ENCODE data around the gene ANKH.

ANKH gene

GRCh38 chr5:14739981-14740380 is 131.6 kb downstream of the ANKH start:
- no peak for DNase-seq (ENCODE audit: extremely low read depth, low read depth)
- H3K4me3 ChIP-seq (replicated peaks; ENCODE audit: low read depth, low read length), result no peak overlapping the region
- no peak for TF ChIP-seq CTCF (IDR thresholded peaks at IDR 0.05; ENCODE audit: low read depth, low read length, missing control alignments)

DNA sequence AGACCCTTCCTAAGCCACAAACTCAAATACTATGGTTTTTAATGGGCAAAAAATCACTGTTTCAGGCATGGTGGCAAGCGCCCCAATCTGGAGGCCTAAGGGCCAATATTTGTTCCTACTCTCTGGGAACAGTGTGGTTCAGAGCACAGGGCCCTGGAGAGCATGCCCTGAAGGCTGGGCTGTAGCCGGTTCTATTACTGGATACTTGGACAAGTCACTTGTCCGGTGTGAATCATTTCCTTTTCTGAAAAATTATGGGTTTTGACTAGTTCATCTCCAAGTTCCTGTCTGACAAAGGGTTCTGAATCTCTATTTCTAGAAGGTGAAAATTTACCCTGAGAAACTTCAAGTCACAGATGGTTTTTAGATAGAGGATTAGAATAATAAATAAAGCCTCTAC is 132.0 kb downstream of the ANKH start:
- H3K4me3 ChIP-seq (replicated peaks; ENCODE audit: low read depth, low read length), result no peak overlapping the region
- TF ChIP-seq CTCF (IDR thresholded peaks at IDR 0.05; ENCODE audit: low read depth, low read length, missing control alignments), result no peak
- no peak for DNase-seq (ENCODE audit: extremely low read depth, low read depth)

GRCh38 chr5:14738050-14738449 is 133.5 kb downstream of the ANKH start:
- H3K4me3 ChIP-seq (replicated peaks; ENCODE audit: low read depth, low read length), result no peak overlapping the region
- DNase-seq (ENCODE audit: extremely low read depth, low read depth), result no peak
- no peak for TF ChIP-seq CTCF (IDR thresholded peaks at IDR 0.05; ENCODE audit: low read depth, low read length, missing control alignments)

DNA sequence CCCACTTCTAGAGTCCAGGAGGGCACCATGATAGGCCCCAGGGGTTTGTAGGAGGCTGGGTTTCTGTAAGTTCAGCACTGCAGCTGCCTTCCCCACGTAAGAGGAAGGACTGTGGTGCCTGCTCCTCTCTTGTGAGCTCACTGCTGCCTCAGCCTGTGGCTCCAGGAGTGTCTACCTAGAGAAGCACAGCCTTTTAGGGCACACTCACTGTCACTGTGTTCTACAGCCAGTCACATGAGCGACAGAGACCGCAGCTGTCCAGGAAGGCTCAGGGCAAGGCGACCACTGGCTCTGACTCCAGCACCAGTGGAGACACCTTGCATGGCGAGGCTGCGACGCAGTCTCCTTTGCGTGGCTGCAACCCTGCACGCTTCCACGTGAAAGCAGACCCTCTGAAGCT is 134.3 kb downstream of the ANKH start:
- TF ChIP-seq CTCF (IDR thresholded peaks at IDR 0.05; ENCODE audit: low read depth, low read length, missing control alignments), result no peak

DNA sequence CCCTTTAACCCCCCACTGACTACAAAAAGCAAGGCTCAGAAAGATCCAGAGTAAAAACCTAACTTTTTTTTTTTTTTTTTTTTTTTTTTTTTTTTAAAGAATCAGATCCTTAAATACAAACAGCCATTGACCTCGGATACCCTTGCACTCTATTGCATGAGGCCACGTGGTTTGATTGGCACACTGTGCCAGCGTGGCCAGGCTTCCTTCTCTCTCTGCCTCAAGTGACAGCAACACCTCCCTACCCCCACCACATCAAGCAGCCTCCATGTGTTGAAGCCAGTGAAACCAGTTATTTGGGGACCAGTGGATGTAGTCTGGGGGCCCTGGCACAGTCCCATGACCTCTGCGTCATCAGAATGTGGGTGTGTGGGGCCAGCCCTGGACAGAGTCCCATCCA is 135.6 kb downstream of the ANKH start:
- no peak for DNase-seq (ENCODE audit: extremely low read depth, low read depth)
- no peak for TF ChIP-seq CTCF (IDR thresholded peaks at IDR 0.05; ENCODE audit: low read depth, low read length, missing control alignments)
- H3K4me3 ChIP-seq (replicated peaks; ENCODE audit: low read depth, low read length), result no peak overlapping the region

More for the DNA sequence above, 134.3 kb downstream of the ANKH start:
- DNase-seq (ENCODE audit: extremely low read depth, low read depth), result no peak
- H3K4me3 ChIP-seq (replicated peaks; ENCODE audit: low read depth, low read length), result no peak overlapping the region

DNA sequence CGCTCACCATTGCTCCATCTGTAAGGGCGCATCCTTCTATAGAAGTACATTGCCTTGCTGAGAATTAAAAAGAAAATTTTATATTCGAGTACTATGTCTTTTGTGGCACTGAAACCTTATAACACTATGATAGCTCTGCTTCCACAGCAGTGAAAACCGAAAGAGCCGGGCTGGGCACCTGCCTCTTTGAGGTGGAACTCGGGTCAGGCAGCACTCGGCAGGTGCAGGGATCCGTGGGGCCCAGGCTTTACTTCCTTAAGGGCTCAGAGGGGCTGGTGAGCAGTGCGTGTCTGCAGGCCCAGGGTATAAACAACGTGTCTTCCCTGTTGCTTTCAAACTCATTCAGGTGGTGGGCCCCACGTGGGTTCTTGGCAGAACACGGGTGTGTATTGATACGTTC is 137.2 kb downstream of the ANKH start:
- no peak for DNase-seq (ENCODE audit: extremely low read depth, low read depth)
- TF ChIP-seq CTCF (IDR thresholded peaks at IDR 0.05; ENCODE audit: low read depth, low read length, missing control alignments), result no peak
- no peak overlapping the region for H3K4me3 ChIP-seq (replicated peaks; ENCODE audit: low read depth, low read length)

GRCh38 chr5:14733661-14734060 is 137.9 kb downstream of the ANKH start:
- no peak for DNase-seq (ENCODE audit: extremely low read depth, low read depth)
- no peak for TF ChIP-seq CTCF (IDR thresholded peaks at IDR 0.05; ENCODE audit: low read depth, low read length, missing control alignments)
- H3K4me3 ChIP-seq (replicated peaks; ENCODE audit: low read depth, low read length), result no peak overlapping the region

Data from HFF-Myc (cell line).